ENCODE data around the gene ATG4B.

Gene ATG4B

GRCh38 chr2:241613017-241613780 is 24.3 kb upstream of the ATG4B start:
- DNase-seq: no peak

GRCh38 chr2:241615041-241615440 is 22.5 kb upstream of the ATG4B start:
- no peak for DNase-seq

GRCh38 chr2:241615522-241616052 is 21.9 kb upstream of the ATG4B start:
- DNase-seq: no peak

GRCh38 chr2:241616168-241617125 is 21.0 kb upstream of the ATG4B start:
- DNase-seq: no peak

GRCh38 chr2:241617431-241618154 is 19.9 kb upstream of the ATG4B start:
- DNase-seq: no peak

GRCh38 chr2:241618296-241618805 is 19.1 kb upstream of the ATG4B start:
- no peak for DNase-seq

GRCh38 chr2:241618829-241619228 is 18.7 kb upstream of the ATG4B start:
- DNase-seq: no peak

GRCh38 chr2:241619597-241620418 is 17.7 kb upstream of the ATG4B start:
- DNase-seq: no peak

- no peak for DNase-seq
These were observed 17.1 kb upstream of the ATG4B start for GRCh38 chr2:241620419-241620769.

- no peak for DNase-seq
These were observed 9.8 kb upstream of the ATG4B start for GRCh38 chr2:241627675-241628074.

- DNase-seq: no peak
These were observed 7.6 kb upstream of the ATG4B start for GRCh38 chr2:241629762-241630435.

- no peak for DNase-seq
These were observed 4.8 kb upstream of the ATG4B start for GRCh38 chr2:241632478-241633325.

- no peak for DNase-seq
These were observed 3.9 kb upstream of the ATG4B start for GRCh38 chr2:241633561-241633960.

GRCh38 chr2:241635756-241636155 is 1.7 kb upstream of the ATG4B start:
- no peak for DNase-seq

- DNase-seq: no peak
These were observed 1.1 kb upstream of the ATG4B start for GRCh38 chr2:241636182-241637017.

GRCh38 chr2:241637795-241638660 is 535 bp downstream of the ATG4B start:
- no peak for DNase-seq

GRCh38 chr2:241638940-241639339 is 1.4 kb downstream of the ATG4B start:
- no peak for DNase-seq

GRCh38 chr2:241639385-241639784 is 1.9 kb downstream of the ATG4B start:
- DNase-seq: no peak

All from islet precursor cell (in vitro differentiated cells).